Measurements from ENCODE around the gene HTRA1.

- TF ChIP-seq CTCF (IDR thresholded peaks at IDR 0.05 in 4 of 5, conservative IDR thresholded peaks at IDR 0.05 in 1 of 5) (no peak), POLR2A (IDR thresholded peaks at IDR 0.05) (no peak)
Observed at GRCh38 chr10:122492999-122493481, 31.7 kb downstream of the HTRA1 start.
